Calu3 (cell line): ENCODE data around the gene KCNG2. TPM values are rescaled to one million over a fixed set of nuclear protein-coding genes. Genes with fewer than 3 reads are reported as not detected.

Source experiments
- BruUV-seq: library from RNA; stranded (reverse); fragments of 400-500 nt; replicated peaks from 2 replicates; lab custom pipeline; 2021; lab: Mats Ljungman, UMichigan
- CTCF ChIA-PET: fragments of 300-600 bp; sonication (Branson Sonifier 250); formaldehyde crosslinking; loops from one replicate; lab custom pipeline; 2022; ENCODE audit warnings: antibody characterized with exemption; lab: Charles Lee
- DNase-seq: peaks from one replicate; pipeline ENCODE4 v3.0.0; 2022
- H3K27ac Mint-ChIP-seq: one replicate; pipeline ENCODE4 v1.8.0; 2022; ENCODE audit warnings: mixed read lengths; ENCODE audit not compliant: unreplicated experiment
- H3K27me3 Mint-ChIP-seq: one replicate; pipeline ENCODE4 v1.8.0; 2022; ENCODE audit warnings: mixed read lengths; ENCODE audit not compliant: unreplicated experiment
- H3K36me3 Mint-ChIP-seq: one replicate; pipeline ENCODE4 v1.8.0; 2022; ENCODE audit warnings: mild to moderate bottlenecking, moderate library complexity, mixed read lengths; ENCODE audit not compliant: insufficient read depth, unreplicated experiment
- H3K4me1 Mint-ChIP-seq: one replicate; pipeline ENCODE4 v1.8.0; 2022; ENCODE audit warnings: mild to moderate bottlenecking, low read depth, mixed read lengths; ENCODE audit not compliant: unreplicated experiment
- H3K4me3 Mint-ChIP-seq: one replicate; pipeline ENCODE4 v1.8.0; 2022; ENCODE audit warnings: mild to moderate bottlenecking, low read depth, moderate library complexity, mixed read lengths; ENCODE audit not compliant: unreplicated experiment
- H3K9me3 Mint-ChIP-seq: one replicate; pipeline ENCODE4 v1.8.0; 2022; ENCODE audit warnings: low read depth, mixed read lengths; ENCODE audit not compliant: unreplicated experiment
- CTCF ChIP-seq: fragments of 200-600 bp; IDR thresholded peaks from one replicate; pipeline ENCODE4 v1.8.0; 2022; ENCODE audit warnings: antibody characterized with exemption; ENCODE audit not compliant: unreplicated experiment
- intact Hi-C: fragments of 100-400 bp; cut with micrococcal nuclease; formaldehyde crosslinking; loops from one replicate; pipeline ENCODE4 v1.10.0; 2022; ENCODE audit not compliant: unreplicated experiment
- total RNA-seq: library from RNA; stranded (reverse); gene quantifications from 2 replicates; pipeline ENCODE4 v1.2.3, GENCODE V29; 2022

The KCNG2 gene
- total RNA-seq, 1 experiment from 2014 or later, result not detected

GRCh38 chr18:79765491-79766245 is 32.1 kb upstream of the KCNG2 start:
- Mint-ChIP-seq H3K9me3 (peaks cover 7% of the 10 kb centered on the region), H3K27ac (no peak overlapping the region)
- no peak for TF ChIP-seq CTCF

GRCh38 chr18:79766308-79766707 is 31.4 kb upstream of the KCNG2 start:
- BruUV-seq, result no TSS peak
- Mint-ChIP-seq H3K36me3 (no peaks in the 10 kb centered on the region), H3K27me3 (no peaks in the 10 kb centered on the region), H3K9me3 (peaks cover 7% of the 10 kb centered on the region), H3K27ac (no peak overlapping the region), H3K4me3 (no peak overlapping the region), H3K4me1 (no peaks in the 10 kb centered on the region)
- no peak for DNase-seq
- CTCF ChIA-PET, result no interaction called here
- TF ChIP-seq CTCF, result no peak
- intact Hi-C loops, result no loop called here

More at GRCh38 chr18:79765491-79766245, 32.1 kb upstream of the KCNG2 start:
- H3K4me1 Mint-ChIP-seq, result no peaks in the 10 kb centered on the region
- no peaks in the 10 kb centered on the region for H3K27me3 Mint-ChIP-seq
- H3K4me3 Mint-ChIP-seq, result no peak overlapping the region
- CTCF ChIA-PET, result no interaction called here
- intact Hi-C loops, result no loop called here
- BruUV-seq, result no TSS peak
- DNase-seq, result no peak
- H3K36me3 Mint-ChIP-seq, result no peaks in the 10 kb centered on the region

- no TSS peak for BruUV-seq
- Mint-ChIP-seq H3K4me1 (no peaks in the 10 kb centered on the region), H3K36me3 (no peaks in the 10 kb centered on the region), H3K9me3 (peaks cover 5% of the 10 kb centered on the region), H3K4me3 (no peak overlapping the region), H3K27me3 (no peaks in the 10 kb centered on the region), H3K27ac (no peak overlapping the region)
- no peak for DNase-seq
- intact Hi-C loops, result no loop called here
- TF ChIP-seq CTCF, result no peak
- CTCF ChIA-PET, result no interaction called here
These were observed 29.0 kb upstream of the KCNG2 start for GRCh38 chr18:79768745-79769144.

GRCh38 chr18:79769698-79770500 is 27.8 kb upstream of the KCNG2 start:
- DNase-seq, result no peak
- BruUV-seq, result no TSS peak
- Mint-ChIP-seq H3K4me3 (no peak overlapping the region), H3K4me1 (no peaks in the 10 kb centered on the region), H3K27me3 (no peaks in the 10 kb centered on the region), H3K9me3 (peaks cover 5% of the 10 kb centered on the region), H3K36me3 (no peaks in the 10 kb centered on the region), H3K27ac (no peak overlapping the region)
- no peak for TF ChIP-seq CTCF
- intact Hi-C loops, result no loop called here
- CTCF ChIA-PET, result no interaction called here
